WTC11 (cell line): ENCODE results near the gene SMIM1.

Experiments
- HMGA2 ChIP-seq: fragments of 250-450 bp; sonication (Bioruptor Pico); IDR thresholded peaks from 2 replicates; pipeline ENCODE4 v1.4.0; 2021; ENCODE audit warnings: mild to moderate bottlenecking, moderate library complexity
- TEAD4 ChIP-seq: sonication (generic); formaldehyde crosslinking; IDR thresholded peaks from 2 replicates; pipeline ENCODE4 v1.8.0; 2022; ENCODE audit warnings: mild to moderate bottlenecking, missing genetic modification reagents
- ZNF416 ChIP-seq: fragments of 250-450 bp; sonication (Bioruptor Pico); IDR thresholded peaks from 2 replicates; pipeline ENCODE4 v1.9.0; 2021; ENCODE audit warnings: mild to moderate bottlenecking, inconsistent platforms
- TF ChIP-seq, protein P1 (sequence below): fragments of 200-600 bp; IDR thresholded peaks from 2 replicates; pipeline ENCODE4 v1.8.0; 2022; ENCODE audit warnings: antibody characterized with exemption
- TF ChIP-seq, protein P2 (sequence below): sonication (generic); formaldehyde crosslinking; IDR thresholded peaks from 2 replicates; pipeline ENCODE4 v1.8.1; 2022; ENCODE audit warnings: low read depth, missing genetic modification reagents, borderline replicate concordance

DNA sequence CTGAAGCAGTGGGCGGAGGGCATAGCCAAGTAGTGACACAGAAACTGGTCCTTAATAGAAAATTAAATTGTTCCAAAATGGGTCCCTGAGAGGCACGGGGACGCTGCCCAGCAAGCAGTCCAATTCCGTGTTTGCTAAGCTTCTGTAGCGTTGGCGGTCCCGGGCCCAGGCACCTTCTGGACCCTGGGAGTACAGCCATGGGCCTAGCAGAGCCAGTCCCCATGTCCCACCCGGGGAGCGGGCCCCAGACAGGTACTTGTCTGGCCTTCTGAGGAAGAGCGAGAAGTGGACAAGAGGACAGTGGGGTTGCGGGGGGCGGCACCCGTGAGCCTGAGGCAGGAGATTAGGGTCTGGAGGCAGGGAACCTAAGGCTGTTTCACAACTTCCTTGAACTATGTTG is 31.8 kb upstream of the SMIM1 start:
- TF ChIP-seq, protein P1, sequence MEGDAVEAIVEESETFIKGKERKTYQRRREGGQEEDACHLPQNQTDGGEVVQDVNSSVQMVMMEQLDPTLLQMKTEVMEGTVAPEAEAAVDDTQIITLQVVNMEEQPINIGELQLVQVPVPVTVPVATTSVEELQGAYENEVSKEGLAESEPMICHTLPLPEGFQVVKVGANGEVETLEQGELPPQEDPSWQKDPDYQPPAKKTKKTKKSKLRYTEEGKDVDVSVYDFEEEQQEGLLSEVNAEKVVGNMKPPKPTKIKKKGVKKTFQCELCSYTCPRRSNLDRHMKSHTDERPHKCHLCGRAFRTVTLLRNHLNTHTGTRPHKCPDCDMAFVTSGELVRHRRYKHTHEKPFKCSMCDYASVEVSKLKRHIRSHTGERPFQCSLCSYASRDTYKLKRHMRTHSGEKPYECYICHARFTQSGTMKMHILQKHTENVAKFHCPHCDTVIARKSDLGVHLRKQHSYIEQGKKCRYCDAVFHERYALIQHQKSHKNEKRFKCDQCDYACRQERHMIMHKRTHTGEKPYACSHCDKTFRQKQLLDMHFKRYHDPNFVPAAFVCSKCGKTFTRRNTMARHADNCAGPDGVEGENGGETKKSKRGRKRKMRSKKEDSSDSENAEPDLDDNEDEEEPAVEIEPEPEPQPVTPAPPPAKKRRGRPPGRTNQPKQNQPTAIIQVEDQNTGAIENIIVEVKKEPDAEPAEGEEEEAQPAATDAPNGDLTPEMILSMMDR: no peak
- TF ChIP-seq TEAD4 (CRISPR knock-in tag) (no peak), ZNF416 (CRISPR knock-in tag) (no peak), HMGA2 (CRISPR knock-in tag) (no peak)
- TF ChIP-seq, protein P2, sequence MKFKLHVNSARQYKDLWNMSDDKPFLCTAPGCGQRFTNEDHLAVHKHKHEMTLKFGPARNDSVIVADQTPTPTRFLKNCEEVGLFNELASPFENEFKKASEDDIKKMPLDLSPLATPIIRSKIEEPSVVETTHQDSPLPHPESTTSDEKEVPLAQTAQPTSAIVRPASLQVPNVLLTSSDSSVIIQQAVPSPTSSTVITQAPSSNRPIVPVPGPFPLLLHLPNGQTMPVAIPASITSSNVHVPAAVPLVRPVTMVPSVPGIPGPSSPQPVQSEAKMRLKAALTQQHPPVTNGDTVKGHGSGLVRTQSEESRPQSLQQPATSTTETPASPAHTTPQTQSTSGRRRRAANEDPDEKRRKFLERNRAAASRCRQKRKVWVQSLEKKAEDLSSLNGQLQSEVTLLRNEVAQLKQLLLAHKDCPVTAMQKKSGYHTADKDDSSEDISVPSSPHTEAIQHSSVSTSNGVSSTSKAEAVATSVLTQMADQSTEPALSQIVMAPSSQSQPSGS: no peak
